Stimulated activated CD4-positive, alpha-beta T cell treated with anti-CD3 and anti-CD28 coated beads, Interleukin-1b, Interleukin-23, amount 100 ng/mL, for 4 hours (primary cell): ENCODE measurements around the gene TBATA.

Source experiments
- DNase-seq, 2 donors: peaks; one replicate each; pipeline ENCODE4 v3.0.0-alpha.2; 2020; ENCODE audit warnings: low read depth in 2 of 2

Gene TBATA

DNA sequence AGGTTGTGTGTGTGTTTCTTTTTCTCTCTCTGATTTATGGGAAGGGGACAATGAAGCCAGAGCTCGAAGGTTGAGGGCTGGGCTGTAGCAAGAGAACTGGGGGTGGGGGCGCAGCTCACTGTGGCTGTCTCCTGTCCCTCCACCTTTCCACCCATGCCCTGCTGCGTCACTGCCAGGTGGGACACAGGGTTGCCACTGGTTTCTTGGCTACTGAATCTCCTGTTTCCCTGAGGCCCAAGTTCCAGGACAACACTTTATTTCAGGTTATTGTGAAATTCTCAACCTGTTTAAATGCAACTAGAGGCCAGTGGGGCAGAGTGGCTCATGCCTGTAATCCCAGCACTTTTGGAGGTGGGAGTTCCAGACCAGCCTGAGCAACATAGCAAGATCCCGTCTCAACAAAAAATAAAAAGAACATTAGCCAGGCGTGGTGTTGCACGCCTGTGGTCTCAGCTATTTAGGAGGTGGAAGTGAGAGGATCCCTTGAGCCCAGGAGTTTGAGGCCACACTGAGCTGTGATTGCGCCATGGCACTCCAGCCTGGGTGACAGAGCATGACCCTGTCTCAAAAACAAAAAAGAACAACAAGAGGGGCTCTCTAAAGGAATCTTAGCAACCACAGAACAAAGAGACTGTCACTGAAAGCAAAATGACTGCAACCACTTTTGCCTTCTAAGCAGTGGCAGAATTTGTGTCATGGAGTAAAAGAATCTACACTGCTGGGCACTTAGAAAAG, 22.6 kb downstream of the TBATA start:
- no peak for DNase-seq

DNA sequence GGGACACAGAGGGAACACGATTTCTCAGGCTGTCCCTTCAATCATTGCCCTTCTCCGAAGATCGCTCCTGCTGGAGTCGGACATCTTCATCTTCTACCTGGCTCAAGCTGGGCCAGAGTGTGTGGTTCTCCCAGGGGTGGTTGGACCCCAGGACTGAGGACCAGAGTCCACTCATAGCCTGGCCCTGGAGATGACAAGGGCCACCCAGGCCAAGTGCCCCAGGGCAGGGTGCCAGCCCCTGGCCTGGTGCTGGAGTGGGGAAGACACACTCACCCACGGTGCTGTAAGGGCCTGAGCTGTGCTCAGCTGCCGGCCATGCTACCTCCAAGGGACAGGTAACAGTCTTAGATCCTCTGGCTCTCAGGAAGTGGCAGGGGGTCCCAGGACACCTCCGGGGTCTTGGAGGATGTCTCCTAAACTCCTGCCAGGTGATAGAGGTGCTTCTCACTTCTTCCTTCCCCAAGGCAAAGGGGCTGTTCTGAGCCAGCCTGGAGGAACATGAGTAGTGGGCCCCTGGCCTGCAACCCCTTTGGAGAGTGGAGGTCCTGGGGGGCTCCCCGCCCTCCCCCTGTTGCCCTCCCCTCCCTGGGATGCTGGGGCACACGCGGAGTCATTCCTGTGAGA, 23.3 kb downstream of the TBATA start:
- no peak for DNase-seq

DNA sequence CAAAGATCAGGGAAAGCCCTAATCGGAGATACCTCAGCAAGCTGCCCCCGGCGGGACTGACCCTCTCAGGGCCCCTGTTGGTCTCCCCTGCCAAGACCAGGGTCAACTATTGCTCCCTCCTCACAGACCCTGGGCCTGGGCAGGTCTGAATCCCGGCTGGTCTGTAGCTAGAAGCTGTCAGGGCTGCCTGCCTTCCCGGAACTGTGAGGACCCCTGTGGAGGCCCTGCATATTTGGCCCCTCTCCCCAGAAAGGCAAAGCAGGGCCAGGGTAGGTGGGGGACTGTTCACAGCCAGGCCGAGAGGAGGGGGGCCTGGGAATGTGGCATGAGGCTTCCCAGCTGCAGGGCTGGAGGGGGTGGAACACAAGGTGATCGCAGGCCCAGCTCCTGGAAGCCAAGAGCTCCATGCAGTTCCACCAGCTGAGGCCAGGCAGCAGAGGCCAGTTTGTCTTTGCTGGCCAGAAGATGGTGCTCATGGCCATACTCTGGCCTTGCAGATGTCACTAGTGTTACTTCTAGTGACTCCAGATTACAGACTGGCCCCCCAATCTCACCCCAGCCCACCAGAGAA, 24.1 kb downstream of the TBATA start:
- no peak for DNase-seq

DNA sequence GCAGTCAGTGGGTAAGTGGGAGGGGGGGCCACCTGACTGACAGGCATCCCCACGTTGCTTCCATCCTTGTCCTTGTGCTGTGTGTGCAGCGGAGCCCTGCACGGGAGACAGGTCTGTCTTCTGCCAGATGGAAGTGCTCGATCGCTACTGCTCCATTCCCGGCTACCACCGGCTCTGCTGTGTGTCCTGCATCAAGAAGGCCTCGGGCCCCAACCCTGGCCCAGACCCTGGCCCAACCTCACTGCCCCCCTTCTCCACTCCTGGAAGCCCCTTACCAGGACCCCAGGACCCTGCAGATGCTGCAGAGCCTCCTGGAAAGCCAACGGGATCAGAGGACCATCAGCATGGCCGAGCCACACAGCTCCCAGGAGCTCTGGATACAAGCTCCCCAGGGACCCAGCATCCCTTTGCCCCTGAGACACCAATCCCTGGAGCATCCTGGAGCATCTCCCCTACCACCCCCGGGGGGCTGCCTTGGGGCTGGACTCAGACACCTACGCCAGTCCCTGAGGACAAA, 24.8 kb downstream of the TBATA start:
- no peak for DNase-seq

- DNase-seq, result no peak
Observed at GRCh38 chr10:70759781-70760180, 25.4 kb downstream of the TBATA start.

- peak; percentile 42 to 65 for DNase-seq
Observed at GRCh38 chr10:70758757-70759514, 26.2 kb downstream of the TBATA start.

- DNase-seq, result no peak
Observed at GRCh38 chr10:70757856-70758255, 27.3 kb downstream of the TBATA start.

- no peak for DNase-seq
Observed at GRCh38 chr10:70756700-70757360, 28.3 kb downstream of the TBATA start.

DNA sequence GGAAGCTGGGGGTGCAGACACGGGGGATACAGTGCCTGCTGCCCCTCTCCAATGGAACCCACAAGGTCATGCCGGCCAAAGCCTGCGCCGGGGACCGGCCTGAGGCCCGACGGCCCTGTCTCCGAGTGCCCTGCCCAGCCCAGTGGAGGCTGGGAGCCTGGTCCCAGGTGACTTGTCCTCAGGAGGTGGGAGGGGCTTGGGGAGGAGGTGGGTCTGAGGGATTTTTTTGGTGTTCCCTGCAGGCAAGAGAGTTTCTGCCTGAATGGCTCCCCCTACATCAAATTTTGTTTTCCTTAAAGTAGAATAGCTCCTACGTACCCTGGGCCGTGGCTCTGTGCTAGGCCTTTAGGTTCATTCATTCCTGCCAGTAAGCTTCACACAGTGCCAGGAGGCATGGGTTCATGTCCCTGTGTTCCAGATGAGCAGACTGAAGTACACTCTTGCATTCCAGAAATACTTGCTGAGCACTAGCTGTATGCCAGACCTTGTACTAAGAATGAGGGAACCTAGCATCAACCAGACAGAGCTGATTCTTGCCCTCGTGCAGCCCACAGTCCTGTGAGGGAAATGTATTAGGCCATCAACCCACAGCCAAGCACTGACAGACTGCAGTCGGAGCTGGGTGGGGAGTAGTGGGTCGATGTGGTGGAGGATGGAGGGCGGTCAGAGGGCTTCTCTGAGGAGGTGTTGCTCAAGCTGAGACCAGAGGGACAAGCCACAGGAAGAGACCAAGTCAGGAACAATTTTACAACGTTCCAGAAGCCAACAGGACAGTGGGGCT, 31.1 kb downstream of the TBATA start:
- no peak for DNase-seq

GRCh38 chr10:70753026-70753663, 32.0 kb downstream of the TBATA start:
- DNase-seq, result no peak

- no peak for DNase-seq
Observed at GRCh38 chr10:70752571-70752970, 32.6 kb downstream of the TBATA start.

GRCh38 chr10:70751991-70752390, 33.2 kb downstream of the TBATA start:
- DNase-seq, result no peak

GRCh38 chr10:70751356-70751755, 33.8 kb downstream of the TBATA start:
- DNase-seq, result no peak

GRCh38 chr10:70750156-70750703, 34.9 kb downstream of the TBATA start:
- no peak for DNase-seq

GRCh38 chr10:70749756-70750155, 35.4 kb downstream of the TBATA start:
- DNase-seq, result no peak

- no peak for DNase-seq
Observed at GRCh38 chr10:70748801-70749573, 36.2 kb downstream of the TBATA start.

- no peak for DNase-seq
Observed at GRCh38 chr10:70748305-70748704, 36.9 kb downstream of the TBATA start.

GRCh38 chr10:70747192-70747965, 37.8 kb downstream of the TBATA start:
- no peak for DNase-seq

DNA sequence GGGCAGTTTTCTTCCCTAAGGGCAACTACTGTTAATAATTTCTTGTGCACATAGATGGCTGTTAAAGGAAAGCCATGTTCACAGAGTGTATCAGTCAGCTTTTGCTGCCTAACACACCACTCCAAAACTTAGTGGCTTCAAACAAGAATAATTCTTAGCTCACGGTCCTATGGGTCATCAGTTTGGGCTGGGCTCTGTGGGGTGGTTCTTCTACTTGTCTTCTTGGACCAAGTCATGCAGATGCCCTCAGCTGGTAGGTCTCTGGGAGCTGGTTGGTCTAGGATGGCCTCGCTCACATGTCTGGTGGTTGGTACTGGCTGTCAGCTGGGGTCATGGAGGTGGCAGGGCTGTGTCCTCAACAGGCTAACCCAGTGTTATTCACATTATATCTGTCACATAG, 39.6 kb downstream of the TBATA start:
- no peak for DNase-seq
